Kidney (tissue), 14 donors: ENCODE measurements around the gene SEC14L5. TPM values are rescaled to one million over a fixed set of nuclear protein-coding genes. Genes with fewer than 3 reads are reported as not detected.

ENCODE experiments used
- DNase-seq, 5 donors: peaks; one replicate each; pipeline ENCODE4 v3.0.0-alpha.2; 2013 to 2020
- FAIRE-seq: peaks from 2 replicates; lab custom pipeline; 2012; peaks lifted over from hg19 to GRCh38; lab: Jason Lieb, UNC
- H3K27ac ChIP-seq, 2 donors: one replicate each; pipeline ENCODE4 v1.7.0; 2013; ENCODE audit warnings: low read depth in 2 of 2, low read length in 2 of 2, inconsistent platforms in 1 of 2
- H3K27me3 ChIP-seq: one replicate; pipeline ENCODE4 v1.7.1; 2013; ENCODE audit warnings: low read length, inconsistent platforms; ENCODE audit not compliant: control insufficient read depth, insufficient read depth
- H3K36me3 ChIP-seq, 3 donors: one replicate each; pipeline versions ENCODE4 v1.7.0 to v1.7.1; 2013; ENCODE audit warnings: low read length in 3 of 3, control low read depth in 1 of 3, inconsistent platforms in 1 of 3; ENCODE audit not compliant: insufficient read depth in 3 of 3, control insufficient read depth in 2 of 3
- H3K4me1 ChIP-seq, 3 donors: one replicate each; pipeline versions ENCODE4 v1.7.0 to v1.7.1; 2013; ENCODE audit warnings: low read length in 3 of 3, inconsistent platforms in 1 of 3, low read depth in 1 of 3; ENCODE audit not compliant: control insufficient read depth in 2 of 3, insufficient read depth in 2 of 3
- H3K4me3 ChIP-seq, 3 donors: one replicate each; pipeline versions ENCODE4 v1.7.0 to v1.8.1; 2013; ENCODE audit warnings: low read length in 3 of 3, control low read depth in 1 of 3, inconsistent platforms in 1 of 3
- H3K9ac ChIP-seq, 3 donors: one replicate each; pipeline versions ENCODE4 v1.7.0 to v1.7.1; 2013; ENCODE audit warnings: low read length in 3 of 3, control low read depth in 1 of 3, inconsistent platforms in 1 of 3
- H3K9me3 ChIP-seq, 3 donors: one replicate each; pipeline versions ENCODE4 v1.7.0 to v1.7.1; 2013; ENCODE audit warnings: low read length in 3 of 3, control low read depth in 1 of 3, inconsistent platforms in 1 of 3; ENCODE audit not compliant: control insufficient read depth in 2 of 3, insufficient read depth in 1 of 3
- CTCF ChIP-seq: IDR thresholded peaks from 3 replicates; pipeline ENCODE4 v1.5.1; 2012; ENCODE audit warnings: mild to moderate bottlenecking, moderate library complexity, borderline replicate concordance; ENCODE audit not compliant: insufficient read depth; ENCODE audit errors: extremely low read depth
- intact Hi-C: fragments of 100-400 bp; cut with DNase I; formaldehyde crosslinking; loops from one replicate; pipeline ENCODE4 v1.11.1; 2022
- polyA plus RNA-seq: library from polyadenylated mRNA; stranded (reverse); fragments of 350-450 nt; fragmentation: Illumina TruSeq; extraction: RNeasy Lipid Tissue Mini Kit (QIAGEN cat#74804); gene quantifications from one replicate; pipeline ENCODE4 v1.2.3, GENCODE V29; 2014; ENCODE audit warnings: low read depth, low replicate concordance; ENCODE audit not compliant: insufficient read depth
- total RNA-seq: library from RNA; stranded (reverse); fragmentation: NEBNext Ultra II Directional; extraction: Animal tissue kit (Norgen Biotek cat#: 25700); gene quantifications from one replicate; pipeline ENCODE4 v1.2.1, GENCODE V29; 2021
- donor health status: control.
- donor health status: control.
- donor health status: control.
- donor health status: control.
- donor health status: control.
- donor health status: DM: yes; HTN: yes; CAD: no.
- donor health status: Normal renal cell carcinoma (clear cell type).

The SEC14L5 gene
- total and polyA plus RNA-seq, 2 donors from 2014 or later, result 0.13 to 0.16 TPM

GRCh38 chr16:5034167-5034523 is 76.0 kb downstream of the SEC14L5 start:
- no peaks in the 10 kb centered on the region for H3K27me3 ChIP-seq
- no peak for TF ChIP-seq CTCF
- H3K4me1 ChIP-seq, result peaks cover 0 to 13% (median 9%) of the 10 kb centered on the region in 3 donors
- H3K9me3 ChIP-seq, result no peaks in the 10 kb centered on the region
- intact Hi-C loops, result no loop called here
- peak overlapping the region; percentile 49 to 85 for H3K27ac ChIP-seq
- no peaks in the 10 kb centered on the region for H3K36me3 ChIP-seq
- DNase-seq, result peak in 1 of 5 donors; percentile 10
- peak overlapping the region; percentile 74 to 92 (median 81) for H3K9ac ChIP-seq
- peak overlapping the region; percentile 79 to 95 (median 84) for H3K4me3 ChIP-seq
- FAIRE-seq, result no peak

- Histone ChIP-seq H3K4me1 (peaks cover 0 to 13% (median 9%) of the 10 kb centered on the region in 3 donors), H3K4me3 (no peak overlapping the region), H3K36me3 (no peaks in the 10 kb centered on the region), H3K27me3 (no peaks in the 10 kb centered on the region), H3K9me3 (no peaks in the 10 kb centered on the region), H3K9ac (no peak overlapping the region), H3K27ac (no peak overlapping the region)
- FAIRE-seq (no peak), DNase-seq (no peak)
- intact Hi-C loops, result no loop called here
- no peak for TF ChIP-seq CTCF
Observed at GRCh38 chr16:5035909-5036227, 77.7 kb downstream of the SEC14L5 start.

DNA sequence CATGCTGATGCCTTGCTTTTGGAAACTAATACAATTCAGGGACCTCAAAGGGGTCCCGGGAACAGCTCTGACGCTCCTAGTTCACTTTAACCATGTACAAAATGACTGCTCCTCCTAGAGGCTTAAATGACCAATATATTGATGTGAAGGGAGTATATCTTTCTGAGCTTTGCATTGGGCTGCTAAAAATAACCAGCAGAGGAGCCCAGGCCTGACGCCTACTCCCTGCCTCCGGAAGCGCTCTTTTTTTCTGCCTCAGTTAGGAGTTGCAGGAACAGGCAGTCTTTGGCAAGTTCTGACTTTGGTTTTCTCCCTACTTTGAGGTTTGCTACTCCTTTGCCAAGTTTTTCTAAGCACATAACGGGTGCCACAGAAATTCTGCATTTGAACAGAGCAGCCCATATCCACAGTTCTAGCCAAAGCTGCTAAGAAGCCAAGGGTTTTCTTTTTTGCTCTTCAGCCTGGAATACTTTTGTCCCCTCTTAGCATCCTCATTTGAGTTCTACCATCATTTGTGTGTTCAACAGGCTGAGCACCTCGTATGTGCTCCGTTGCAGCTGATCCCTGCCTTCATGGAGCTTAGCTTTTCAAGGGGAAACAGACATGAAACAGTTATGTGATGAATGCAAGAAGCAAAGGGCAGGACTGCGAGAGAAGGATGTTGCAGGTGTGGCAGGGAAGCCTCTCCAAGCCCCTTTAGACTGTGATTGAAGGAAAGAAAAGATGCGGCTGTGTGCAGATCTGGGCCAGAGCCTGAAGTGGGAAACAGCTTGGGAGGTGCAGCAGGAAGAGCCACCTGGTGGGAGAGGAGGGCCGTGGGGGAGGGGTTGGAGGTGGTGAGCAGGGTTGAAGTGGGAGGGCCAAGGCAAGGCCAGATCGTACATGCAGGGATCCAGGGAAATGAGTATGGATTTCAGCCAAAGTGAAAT is 78.4 kb downstream of the SEC14L5 start:
- Histone ChIP-seq H3K27ac (no peak overlapping the region), H3K27me3 (no peaks in the 10 kb centered on the region), H3K4me1 (peaks cover 0 to 13% (median 9%) of the 10 kb centered on the region in 3 donors), H3K9me3 (no peaks in the 10 kb centered on the region), H3K9ac (no peak overlapping the region), H3K4me3 (no peak overlapping the region), H3K36me3 (no peaks in the 10 kb centered on the region)
- FAIRE-seq (no peak), DNase-seq (peak in 2 of 5 donors; percentile 29)
- TF ChIP-seq CTCF, result no peak
- intact Hi-C loops, result no loop called here
